CD4-positive, alpha-beta T cell treated with Interleukin-6 for 4 hours (primary cell): ENCODE data around the gene HK1.
"Not testable (repeated sequence)": the region's sequence is repeated elsewhere in the genome, so short reads cannot be mapped to it uniquely, and the experiment has no call there.

Experiments
- DNase-seq: peaks from one replicate; pipeline ENCODE4 v3.0.0-alpha.2; 2020; ENCODE audit warnings: mixed read lengths

HK1 gene

GRCh38 chr10:69278446-69278963, at the start of gene HK1:
TSS of gene HK1 (plus strand) at chr10:69278496.
- DNase-seq = no peak

DNA sequence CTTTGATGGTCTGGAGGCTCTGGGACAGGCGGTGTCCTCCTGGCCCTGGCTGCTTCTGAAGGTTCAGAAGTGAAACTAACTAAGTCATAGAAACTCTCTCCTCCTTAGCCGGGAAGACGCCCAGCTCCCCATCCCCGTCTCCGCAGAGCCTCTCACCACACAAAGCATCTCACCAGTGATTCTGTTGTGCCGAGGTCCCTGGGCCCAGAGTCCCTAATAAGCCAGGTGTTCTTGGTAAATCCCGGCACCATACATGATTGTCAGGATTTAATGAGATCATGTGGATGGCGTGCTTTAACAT, 48.7 kb upstream of the HK1 start:
- DNase-seq = no peak

GRCh38 chr10:69230128-69230527, 48.2 kb upstream of the HK1 start:
- DNase-seq = no peak

GRCh38 chr10:69232252-69232651, 46.0 kb upstream of the HK1 start:
- no peak for DNase-seq

- DNase-seq = peak; percentile 78
Measured at GRCh38 chr10:69232736-69233480, 45.4 kb upstream of the HK1 start.

GRCh38 chr10:69234447-69234846, 43.8 kb upstream of the HK1 start:
- DNase-seq = no peak

DNA sequence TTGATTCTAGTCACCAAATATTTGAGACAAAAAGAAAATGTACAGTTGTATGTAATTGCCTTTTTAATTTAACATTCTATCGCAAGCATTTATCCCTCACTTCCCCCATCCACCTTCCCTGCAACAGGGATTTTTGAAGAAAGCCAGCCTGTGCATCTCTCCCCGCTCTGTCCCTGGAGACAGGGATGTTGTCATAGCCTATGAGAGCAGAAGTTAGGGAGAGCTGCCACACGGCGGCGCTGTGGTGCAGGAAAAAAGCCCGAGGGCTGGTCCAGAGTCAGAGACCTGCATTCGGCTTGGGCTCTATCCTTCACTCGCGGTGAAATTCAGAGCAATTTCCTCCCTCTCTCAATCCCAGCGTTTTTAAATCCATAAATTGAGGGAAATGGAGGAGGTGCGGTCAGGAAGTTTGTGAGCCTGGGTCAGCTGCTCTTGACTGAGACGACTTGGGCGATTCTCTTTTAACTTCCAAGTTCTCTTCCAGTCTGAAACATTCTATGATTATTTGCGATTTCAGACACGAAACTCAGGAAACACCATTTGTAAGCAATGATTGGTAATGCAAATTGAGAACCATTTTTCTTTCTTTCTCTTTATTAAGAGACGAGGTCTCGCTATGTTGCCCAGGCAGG, 40.7 kb upstream of the HK1 start:
- peak; percentile 92 for DNase-seq

DNA sequence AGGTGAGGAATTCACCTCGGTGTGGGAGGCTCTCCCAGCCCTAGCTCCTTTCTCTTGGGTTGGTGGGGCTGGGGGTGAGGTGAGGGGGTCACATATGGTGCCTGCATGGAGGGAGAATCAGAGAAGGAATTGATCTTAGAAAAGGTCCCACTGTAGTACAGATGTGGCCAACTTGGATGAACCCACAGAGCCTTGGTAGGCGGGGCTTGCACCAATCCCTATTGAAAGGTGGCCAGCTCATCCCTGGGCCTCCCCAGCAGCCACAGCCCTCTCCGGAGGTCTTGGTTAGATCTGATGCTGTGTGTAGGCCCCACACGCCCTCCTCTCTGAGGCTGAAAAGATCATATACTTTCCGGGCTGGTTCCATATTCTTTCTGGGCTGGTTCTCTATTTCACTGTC, 39.2 kb upstream of the HK1 start:
- DNase-seq = no peak

DNA sequence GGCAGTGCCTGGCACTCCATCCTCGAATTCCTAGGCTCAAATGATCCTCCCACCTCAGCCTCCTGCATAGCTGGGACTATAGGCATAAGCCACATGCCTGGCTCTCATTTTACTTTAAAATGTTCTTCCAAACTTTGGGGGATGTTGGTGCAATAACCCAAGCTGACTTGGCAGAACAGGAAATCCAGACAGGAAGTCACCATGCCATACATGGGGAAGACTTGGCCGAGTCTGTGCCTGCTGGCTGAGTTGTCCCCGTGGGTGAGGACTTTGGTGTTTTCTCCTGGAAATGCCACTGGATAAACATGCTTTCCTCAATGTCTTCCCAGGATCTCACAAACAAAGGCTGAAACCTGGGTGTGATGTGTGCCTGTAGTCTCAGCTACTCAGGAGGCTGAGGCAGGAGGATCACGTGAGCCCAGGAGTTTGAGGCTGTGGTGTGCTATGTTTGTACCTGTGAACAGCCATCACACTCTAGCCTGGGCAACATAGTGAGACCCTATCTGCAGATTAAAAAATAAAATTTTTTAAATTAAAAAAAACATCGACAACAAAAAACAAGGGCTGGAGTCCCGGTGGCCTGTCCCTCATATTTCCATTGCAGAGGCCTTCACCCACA, 38.4 kb upstream of the HK1 start:
- no peak for DNase-seq

- DNase-seq = no peak
Measured at GRCh38 chr10:69240455-69240854, 37.8 kb upstream of the HK1 start.

- no peak for DNase-seq
Measured at GRCh38 chr10:69241575-69241974, 36.7 kb upstream of the HK1 start.

GRCh38 chr10:69242040-69242851, 36.0 kb upstream of the HK1 start:
- DNase-seq = no peak

- DNase-seq = no peak
Measured at GRCh38 chr10:69242852-69243212, 35.5 kb upstream of the HK1 start.

DNA sequence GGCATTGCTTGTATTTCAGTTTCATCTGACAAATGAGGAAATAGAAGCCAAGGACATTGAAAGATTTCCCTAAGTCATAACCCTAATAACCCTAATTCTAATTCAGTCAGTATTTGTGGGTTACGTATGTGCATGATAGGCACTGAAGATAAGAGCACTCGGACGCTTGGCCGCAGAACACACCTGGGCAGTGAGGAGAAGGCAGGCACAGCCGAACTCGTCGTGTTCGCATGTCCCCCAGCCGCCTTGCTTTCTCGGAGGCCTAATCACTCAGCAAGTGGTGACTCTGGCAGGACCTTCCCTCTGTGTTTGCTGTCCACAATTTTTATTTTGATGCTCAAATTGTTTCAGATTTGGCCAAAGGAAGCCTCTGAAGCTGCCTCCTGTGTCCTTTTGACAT, 34.5 kb upstream of the HK1 start:
- no peak for DNase-seq

DNA sequence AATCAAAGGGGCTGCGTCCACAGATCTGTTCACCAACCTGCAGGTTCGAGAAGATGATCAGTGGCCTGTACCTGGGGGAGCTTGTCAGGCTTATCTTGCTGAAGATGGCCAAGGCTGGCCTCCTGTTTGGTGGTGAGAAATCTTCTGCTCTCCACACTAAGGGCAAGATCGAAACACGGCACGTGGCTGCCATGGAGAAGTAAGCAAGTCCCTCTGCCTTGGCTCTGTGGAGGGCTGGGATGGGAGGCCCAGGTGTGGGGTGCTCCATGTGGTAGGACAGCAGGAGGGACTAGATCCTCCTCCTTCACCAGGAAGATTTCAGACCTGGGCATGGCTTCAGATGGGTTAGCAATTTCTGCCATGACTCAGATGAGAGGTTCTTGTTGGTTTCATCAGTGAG, 32.3 kb upstream of the HK1 start:
- no peak for DNase-seq

DNA sequence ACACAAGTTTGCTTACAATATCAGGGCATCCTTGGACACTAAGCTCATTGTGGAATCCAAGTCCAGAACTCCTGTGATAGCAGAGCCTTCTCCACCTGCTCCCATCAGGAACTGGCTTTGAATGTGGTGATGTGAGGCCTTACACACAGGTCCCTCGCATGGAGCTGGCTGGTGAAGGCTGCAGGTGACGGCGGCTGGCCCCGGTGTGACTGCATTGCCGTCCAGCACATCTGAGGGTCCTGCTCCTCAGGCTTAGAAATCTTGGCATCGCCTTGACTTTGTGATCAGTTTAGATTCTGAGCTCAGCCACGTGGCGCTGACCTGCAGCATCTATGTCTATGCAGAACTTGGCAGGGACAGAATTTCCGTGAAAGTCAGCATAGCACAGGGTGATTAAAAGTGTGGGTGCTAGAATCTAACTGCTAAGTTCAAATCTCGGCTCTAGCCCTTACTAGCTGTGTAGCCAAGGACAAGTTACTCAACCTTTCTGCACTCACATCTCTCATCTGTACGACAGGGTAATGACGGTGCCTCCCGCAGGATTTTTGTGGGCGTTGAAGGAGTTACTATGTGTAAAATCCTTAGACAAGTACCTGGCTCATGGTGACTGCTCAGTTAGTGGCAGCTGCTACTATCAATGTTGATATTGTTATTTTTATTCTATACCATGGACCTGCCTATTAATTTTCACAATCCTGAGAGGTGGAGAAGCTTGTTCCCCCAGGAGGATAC, 31.5 kb upstream of the HK1 start:
- DNase-seq = no peak

- DNase-seq = no peak
Measured at GRCh38 chr10:69247313-69247710, 31.0 kb upstream of the HK1 start.

GRCh38 chr10:69248117-69248730, 30.1 kb upstream of the HK1 start:
- DNase-seq = no peak

- no peak for DNase-seq
Measured at GRCh38 chr10:69250041-69250440, 28.3 kb upstream of the HK1 start.

GRCh38 chr10:69251417-69251816, 26.9 kb upstream of the HK1 start:
- not testable (repeated sequence) for DNase-seq

DNA sequence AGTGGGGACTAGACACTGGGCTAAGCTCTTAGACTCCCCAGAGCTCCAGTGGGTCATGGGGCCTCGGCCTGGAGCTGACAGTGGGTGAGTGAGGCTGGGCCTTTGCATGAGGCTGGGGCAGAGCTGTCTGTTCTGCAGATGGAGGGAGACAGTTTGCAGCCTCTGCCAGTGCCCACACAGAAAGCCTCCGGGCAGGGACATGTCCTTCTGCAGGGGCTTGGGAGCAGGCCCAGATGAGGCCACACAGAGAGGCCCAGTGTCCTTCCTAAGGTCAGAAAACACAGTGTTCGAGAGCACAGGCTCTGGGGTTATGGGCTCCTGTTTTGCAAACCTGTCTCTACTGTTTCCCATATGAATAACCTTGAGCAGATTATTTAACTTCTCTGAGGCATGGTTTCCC, 25.1 kb upstream of the HK1 start:
- no peak for DNase-seq

- no peak for DNase-seq
Measured at GRCh38 chr10:69254877-69255276, 23.4 kb upstream of the HK1 start.
